HG03103 (cell line): Measurements from ENCODE around the gene MTMR10.

Experiments used
- ATAC-seq: cut with Tn5 transposase; IDR thresholded peaks from one replicate; pipeline ENCODE4 v1.9.1; 2021; ENCODE audit warnings: low read depth; ENCODE audit not compliant: unreplicated experiment

The MTMR10 gene

DNA sequence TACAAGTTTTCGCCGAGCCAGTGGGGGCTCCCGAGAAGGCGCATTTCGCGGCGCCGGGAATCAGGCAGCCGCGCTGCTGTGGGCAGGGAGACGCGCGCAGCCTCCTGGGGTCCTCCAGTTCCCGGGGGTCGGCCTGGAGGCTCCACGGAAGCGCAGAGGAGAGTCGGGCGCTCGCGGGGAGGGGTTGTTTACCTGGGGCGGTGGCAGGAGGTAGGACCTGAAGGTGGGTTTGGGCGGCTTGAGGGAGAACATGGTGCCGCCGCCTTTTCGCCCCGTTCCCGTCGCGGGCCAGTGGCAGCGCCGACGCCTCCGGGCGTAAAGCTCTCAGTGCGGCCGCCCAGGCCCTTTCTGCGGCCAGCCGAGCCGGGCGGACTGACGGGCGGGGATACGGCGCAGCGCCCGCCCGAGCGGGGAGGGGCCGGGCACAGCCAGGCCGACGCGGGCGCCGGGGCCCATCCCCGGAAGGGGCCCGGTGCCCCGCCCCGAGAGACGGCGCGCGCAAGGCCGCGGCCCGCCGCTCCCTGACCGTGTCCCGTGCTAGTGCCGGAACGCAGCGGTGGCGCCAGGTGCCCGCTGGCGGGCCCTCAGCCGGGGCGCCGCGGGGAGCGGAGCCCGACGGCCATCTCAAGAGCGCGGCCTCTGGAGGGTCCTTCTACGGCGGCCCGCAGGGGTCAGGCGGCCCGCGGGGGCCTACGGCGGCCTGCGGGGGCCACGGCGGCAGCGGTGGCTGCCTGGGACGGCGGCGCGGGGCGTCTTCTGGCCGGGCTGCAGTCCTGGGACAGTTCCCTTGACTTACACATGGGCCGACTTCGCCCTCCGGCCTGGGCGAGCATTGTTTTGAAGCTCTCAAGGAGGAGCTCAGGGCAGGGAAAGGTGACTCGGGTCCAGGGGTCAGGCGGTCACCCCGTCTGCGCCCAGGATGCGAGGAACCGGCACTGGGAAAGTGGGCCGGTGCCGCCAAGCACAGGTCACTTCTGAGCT lies at the start of gene MTMR10:
TSS of gene MTMR10 (minus strand) at position 374 of the 981 bp plus-strand sequence. CDS start at position 252, 122 bp downstream.
- ATAC-seq = peak; percentile 85

GRCh38 chr15:31040611-31041010 lies 49.2 kb upstream of the MTMR10 start:
- no peak for ATAC-seq

DNA sequence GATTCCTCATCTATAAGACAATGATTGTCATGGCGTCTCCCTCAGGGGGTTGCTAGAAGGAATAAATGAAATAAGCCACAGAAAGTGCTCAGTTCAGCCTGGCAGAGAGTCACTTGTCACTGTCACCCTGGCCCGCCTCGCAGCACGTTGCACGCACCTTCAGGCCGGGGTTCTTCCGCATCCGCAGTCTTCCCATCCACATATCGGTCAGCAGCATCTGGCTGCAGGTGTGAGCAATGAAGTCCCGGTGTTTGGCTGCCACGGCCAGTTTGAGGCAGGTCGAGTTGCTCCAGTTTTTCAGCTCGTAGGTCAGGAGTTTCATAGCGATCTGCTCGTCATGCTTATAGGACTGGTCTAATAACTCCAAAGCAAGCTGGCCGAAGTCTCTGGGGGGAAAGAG lies 48.5 kb upstream of the MTMR10 start:
- no peak for ATAC-seq

DNA sequence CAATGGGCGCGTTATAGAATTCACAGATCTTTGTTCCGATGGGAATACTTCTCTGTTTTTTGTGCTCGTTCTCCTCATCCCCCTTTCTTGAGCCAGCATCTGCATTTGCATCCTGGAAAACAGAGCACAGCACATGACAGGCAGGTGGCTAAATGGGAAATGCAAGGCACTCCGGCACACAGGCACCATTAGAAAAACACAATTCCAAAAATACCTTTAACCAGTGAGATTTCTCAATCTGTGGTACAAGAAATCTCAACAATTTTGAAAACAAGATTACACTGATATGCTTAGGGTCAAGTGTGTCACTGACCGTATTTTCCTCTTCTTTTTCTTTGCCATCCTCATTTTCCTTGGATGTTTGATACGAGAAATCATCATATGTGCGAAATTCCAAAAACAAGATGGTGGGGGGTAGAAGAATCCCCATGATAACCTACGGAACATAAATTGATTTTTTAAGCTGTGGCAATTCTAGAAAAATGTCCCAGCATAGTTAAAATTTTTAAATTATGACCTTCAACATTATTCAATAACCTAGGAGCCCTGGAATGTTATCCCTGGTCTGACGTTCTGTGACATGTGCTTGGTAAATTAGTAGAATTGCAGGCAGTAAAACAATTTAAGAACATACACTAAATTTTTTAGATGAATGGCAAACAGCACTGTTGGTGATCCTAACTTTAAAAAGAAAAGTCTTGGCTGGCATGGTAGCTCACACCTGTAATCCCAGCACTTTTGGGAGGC lies 46.5 kb upstream of the MTMR10 start:
- ATAC-seq = no peak

DNA sequence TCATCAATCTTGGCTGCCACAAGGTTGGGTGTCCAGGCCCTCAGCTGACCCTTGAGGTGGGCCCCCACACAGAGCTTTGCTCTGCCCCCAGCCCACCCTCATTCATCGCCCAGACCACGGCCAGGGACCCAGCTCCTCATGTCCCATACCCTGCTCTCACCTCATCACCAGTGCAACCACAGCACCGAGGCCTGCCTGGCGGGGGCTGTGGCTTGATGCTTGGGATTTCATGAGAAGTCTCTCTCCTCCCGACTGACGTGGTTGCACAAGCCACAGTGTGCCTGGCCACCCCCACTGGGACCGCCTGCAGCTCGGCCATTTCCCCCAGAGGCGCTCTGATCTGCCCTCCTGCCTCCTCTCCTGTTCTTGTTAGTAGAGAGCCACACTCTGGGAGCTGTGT lies 45.4 kb upstream of the MTMR10 start:
- ATAC-seq = no peak

DNA sequence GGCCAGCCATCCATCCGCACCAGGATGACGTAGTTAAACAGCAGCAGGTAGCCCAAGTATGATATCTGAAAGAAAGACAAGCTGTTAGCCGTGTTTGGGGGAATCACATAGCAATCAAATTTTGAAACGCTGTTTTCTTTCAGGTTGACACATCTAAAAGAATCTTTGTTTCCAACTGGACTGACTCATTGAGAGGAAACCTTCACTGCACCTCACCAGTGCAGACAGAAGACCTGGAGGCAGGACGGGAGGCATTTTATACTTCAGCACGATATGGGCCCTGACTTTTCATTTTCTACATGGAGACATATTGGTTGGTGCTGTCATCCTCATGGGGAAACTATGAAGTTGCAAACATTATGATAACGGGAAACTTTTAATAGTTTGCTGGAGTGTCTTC lies 44.2 kb upstream of the MTMR10 start:
- no peak for ATAC-seq

DNA sequence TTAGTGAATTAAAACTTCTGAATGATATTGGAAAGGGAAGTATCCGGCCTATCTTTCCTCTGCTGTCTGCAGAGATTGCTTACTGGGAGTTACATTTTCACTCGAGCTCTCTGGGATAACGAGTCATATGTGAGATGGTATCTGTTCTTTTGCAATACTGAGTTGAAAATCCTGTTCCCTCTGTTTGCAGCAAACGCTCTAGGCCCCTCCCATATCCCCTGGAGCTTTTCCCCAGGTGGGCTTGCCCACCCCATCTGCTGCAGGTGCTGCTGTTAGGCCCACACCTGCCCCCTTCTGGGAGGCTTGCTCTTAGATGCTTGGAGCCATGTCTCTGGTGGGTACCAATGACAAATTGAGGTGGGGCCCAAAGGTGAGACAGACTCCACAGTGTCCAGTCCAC lies 42.7 kb upstream of the MTMR10 start:
- no peak for ATAC-seq

GRCh38 chr15:31032961-31033371 lies 41.5 kb upstream of the MTMR10 start:
- no peak for ATAC-seq

DNA sequence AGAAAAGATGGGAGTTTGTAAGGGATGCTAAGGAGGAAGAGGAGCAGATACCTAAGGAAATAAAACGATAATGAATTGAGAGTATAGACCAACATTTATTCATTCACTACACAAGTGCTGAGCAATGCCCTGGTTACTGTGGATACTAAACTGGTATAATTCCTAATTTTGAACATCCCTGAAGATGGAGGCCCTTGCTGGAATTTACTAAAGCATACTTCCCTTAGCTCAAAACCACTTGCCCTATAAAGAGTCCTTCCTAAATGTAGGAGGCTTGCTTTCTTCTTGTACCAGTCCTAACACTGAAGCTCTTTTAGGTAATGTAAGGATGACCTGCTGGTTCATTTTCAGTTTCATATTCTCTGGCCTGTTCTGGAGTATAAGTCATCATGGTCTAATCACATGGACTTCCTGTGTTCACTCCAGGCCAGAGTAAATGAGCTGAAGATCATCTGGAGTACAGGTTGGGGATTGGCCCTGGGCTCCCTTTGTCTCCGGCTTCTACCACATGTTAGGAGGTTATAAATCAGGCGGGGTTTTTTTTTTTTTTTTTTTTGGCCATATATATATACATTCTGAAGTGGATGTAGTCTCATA lies 40.1 kb upstream of the MTMR10 start:
- no peak for ATAC-seq

- no peak for ATAC-seq
Observed at GRCh38 chr15:31027910-31028578, 36.6 kb upstream of the MTMR10 start.

- ATAC-seq = no peak
Observed at GRCh38 chr15:31025996-31026395, 34.6 kb upstream of the MTMR10 start.

DNA sequence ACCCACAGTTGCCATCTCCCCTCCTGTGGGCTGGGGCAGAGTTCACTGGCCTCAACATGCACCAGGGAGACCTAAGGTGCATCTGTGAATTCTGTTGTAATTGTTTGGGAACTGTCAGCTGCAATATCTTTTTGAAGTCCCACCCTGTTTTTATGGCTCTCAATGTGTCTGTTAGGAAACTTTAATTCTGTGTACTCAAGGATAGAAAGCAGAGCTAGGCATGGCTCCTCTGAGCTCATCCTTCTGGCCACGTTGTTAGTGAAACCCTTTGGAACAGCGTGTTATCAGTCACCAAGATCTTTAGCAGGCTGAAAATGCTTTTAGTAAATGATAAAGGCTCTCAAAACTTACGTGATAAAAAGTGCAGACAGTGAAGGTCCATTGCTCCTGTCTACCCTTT lies 33.6 kb upstream of the MTMR10 start:
- no peak for ATAC-seq

DNA sequence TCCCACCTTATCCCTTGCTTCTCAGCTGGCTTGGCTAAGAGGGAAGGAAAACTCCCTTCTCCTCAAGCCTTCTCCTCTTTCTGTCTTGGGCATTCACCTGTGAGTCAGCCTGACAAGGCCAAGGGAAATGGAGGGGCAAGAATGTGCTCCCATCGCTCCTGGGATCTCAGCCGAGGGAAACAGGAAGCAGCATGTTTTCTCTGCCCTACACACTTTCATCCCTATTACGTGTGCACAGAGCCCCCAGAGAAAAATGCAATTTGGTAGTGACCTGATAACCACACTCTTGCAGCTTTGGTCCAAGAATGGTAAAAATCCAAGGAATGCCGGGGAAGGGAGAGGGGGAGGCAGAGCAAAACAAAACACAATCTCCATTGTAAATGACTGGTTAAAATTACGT lies 32.9 kb upstream of the MTMR10 start:
- ATAC-seq = no peak

DNA sequence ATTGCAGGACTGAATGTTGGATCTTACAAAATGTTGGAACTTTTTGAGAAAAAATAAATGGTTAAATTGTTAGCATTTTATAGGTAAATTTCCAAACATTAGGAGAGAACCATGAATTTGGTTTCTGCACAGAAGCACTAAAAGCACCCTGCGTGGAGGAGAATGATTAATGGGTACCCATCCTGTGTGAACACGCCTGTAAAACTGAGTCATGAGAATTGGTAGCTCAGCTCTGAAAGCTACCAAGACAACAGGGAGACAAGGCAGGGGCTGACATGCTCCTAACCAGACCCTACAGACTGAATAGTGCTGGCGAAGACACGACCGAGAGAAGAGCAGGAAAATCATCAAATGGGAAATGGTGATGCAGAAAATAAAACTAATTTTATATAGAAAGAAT lies 32.4 kb upstream of the MTMR10 start:
- ATAC-seq = no peak

- ATAC-seq = no peak
Observed at GRCh38 chr15:31021067-31021665, 29.7 kb upstream of the MTMR10 start.

GRCh38 chr15:31020542-31020941 lies 29.1 kb upstream of the MTMR10 start:
- no peak for ATAC-seq

DNA sequence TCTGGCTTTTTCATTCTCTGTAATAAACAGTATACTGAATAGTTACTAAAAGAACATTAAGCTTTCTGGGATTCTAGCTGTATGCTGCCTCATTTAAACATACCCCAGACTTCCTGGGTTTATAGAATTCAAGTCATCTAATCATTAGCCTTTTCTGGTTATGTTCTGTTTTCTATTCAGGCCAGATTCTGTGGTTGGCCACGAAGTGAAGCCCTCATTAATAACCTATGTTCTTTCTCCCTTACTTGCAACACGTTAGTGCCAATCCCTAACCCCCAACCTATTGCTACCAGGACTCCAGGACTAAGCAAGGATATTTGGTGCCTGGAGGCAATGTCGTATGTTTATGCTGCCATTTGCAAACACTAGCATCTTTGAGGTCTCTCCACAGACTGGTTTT lies 28.6 kb upstream of the MTMR10 start:
- no peak for ATAC-seq

DNA sequence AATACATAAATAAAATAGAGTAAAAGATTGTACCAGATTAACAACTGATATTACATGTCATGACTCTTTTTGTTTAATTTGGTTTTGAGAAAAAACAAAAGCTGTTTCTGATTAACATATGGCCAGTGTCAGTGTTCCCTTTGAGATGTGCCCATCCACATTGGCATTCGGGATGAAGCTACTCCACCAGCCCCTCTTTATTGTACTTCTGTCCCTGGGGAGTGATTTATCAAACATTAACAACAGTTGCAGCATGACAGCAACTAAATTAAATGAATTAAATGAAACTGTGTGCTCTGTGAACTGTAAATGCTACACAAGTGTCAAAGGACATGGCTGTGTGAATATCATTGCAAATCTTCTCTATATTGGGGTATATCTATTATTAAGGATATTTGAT lies 25.9 kb upstream of the MTMR10 start:
- no peak for ATAC-seq

- ATAC-seq = no peak
Observed at GRCh38 chr15:31016446-31016915, 25.1 kb upstream of the MTMR10 start.

DNA sequence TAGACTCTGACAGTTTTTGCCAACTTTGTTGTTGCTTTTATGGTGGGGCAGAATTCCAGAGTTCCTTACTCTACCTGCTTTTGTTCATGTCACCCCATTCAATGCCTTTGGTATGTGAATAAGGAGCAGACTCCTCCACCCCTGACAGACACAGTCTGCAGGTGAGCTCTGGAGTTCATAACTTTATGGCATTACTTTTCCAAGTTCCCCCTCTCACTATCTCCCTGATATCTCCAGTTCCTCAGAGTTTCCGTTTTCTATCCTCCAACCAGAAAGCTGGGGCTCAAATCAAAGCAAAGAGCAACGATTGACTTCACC lies 23.1 kb upstream of the MTMR10 start:
- no peak for ATAC-seq
